ENCODE data around the gene TRIML1.

The TRIML1 gene

DNA sequence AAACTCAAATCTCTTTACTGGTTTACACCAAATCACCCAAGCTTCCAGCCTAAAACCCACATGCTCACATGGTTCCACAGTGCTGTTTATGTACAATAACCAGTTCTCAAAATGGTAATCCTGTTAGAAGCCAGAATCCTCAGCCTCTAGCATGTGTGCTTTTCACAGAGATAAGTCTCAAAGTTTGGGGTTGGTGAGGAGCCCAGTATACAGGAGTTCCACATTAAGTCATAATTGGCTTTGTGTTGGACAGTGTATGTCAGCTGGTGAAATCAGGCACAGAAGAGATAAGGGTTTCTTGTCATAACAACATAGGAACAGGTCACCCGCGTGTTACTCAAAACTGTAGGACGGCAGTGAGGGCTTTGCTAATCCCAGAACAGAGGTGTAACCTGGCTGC, at the start of gene TRIML1:
TRIML1 (plus strand) TSS at position 301 of the 400 bp plus-strand sequence. CDS start 118 bp downstream, outside the sequence.
- Histone ChIP-seq H3K36me3 (no peaks in the 10 kb centered on the region), H3K4me3 (ENCODE audit: low read depth, low read length) (no peak within 1 kb of the TSS), H3K9me3 (ENCODE audit: severe bottlenecking) (no peaks in the 10 kb centered on the region), H3K27ac (no peak within 1 kb of the TSS), H3K27me3 (ENCODE audit: insufficient read depth, low read depth, severe bottlenecking) (peaks cover 91% of the 10 kb centered on the region)
- DNase-seq, result no peak
- TF ChIP-seq, protein P1, sequence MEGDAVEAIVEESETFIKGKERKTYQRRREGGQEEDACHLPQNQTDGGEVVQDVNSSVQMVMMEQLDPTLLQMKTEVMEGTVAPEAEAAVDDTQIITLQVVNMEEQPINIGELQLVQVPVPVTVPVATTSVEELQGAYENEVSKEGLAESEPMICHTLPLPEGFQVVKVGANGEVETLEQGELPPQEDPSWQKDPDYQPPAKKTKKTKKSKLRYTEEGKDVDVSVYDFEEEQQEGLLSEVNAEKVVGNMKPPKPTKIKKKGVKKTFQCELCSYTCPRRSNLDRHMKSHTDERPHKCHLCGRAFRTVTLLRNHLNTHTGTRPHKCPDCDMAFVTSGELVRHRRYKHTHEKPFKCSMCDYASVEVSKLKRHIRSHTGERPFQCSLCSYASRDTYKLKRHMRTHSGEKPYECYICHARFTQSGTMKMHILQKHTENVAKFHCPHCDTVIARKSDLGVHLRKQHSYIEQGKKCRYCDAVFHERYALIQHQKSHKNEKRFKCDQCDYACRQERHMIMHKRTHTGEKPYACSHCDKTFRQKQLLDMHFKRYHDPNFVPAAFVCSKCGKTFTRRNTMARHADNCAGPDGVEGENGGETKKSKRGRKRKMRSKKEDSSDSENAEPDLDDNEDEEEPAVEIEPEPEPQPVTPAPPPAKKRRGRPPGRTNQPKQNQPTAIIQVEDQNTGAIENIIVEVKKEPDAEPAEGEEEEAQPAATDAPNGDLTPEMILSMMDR (IDR thresholded peaks at IDR 0.05; ENCODE audit: low read depth, low read length), result no peak

DNA sequence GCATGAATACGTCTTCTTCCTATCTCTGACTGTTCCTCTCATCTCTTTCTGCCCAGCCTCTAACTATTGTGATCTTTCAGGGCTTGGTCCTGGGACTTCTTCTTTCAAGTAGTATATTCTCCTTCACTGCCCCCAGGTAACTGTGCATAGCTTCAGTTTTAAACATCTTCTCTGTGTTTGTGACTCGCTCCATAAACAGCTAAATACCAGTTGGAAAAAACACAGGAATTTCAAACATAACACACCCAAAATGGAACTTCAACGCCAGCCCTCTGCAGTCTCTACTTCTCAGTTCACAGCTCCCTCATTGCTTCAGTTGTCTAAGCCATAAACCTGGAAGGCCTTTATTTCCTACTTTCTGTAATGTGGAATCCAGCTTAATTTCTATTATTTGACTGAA, 46.4 kb upstream of the TRIML1 start:
- Histone ChIP-seq H3K36me3 (no peaks in the 10 kb centered on the region), H3K27me3 (ENCODE audit: insufficient read depth, low read depth, severe bottlenecking) (peaks cover 94% of the 10 kb centered on the region), H3K9me3 (ENCODE audit: severe bottlenecking) (peaks cover 3% of the 10 kb centered on the region), H3K4me3 (ENCODE audit: low read depth, low read length) (no peak overlapping the region), H3K27ac (no peak overlapping the region)
- TF ChIP-seq, protein P1 (IDR thresholded peaks at IDR 0.05; ENCODE audit: low read depth, low read length), result no peak
- DNase-seq, result no peak

GRCh38 chr4:188106454-188106853, 32.8 kb upstream of the TRIML1 start:
- peaks cover 8% of the 10 kb centered on the region for H3K9me3 ChIP-seq (ENCODE audit: severe bottlenecking)
- no peak overlapping the region for H3K4me3 ChIP-seq (ENCODE audit: low read depth, low read length)
- no peaks in the 10 kb centered on the region for H3K36me3 ChIP-seq
- peaks cover 90% of the 10 kb centered on the region for H3K27me3 ChIP-seq (ENCODE audit: insufficient read depth, low read depth, severe bottlenecking)
- DNase-seq, result no peak
- TF ChIP-seq, protein P1 (IDR thresholded peaks at IDR 0.05; ENCODE audit: low read depth, low read length), result no peak
- H3K27ac ChIP-seq, result no peak overlapping the region

GRCh38 chr4:188107931-188108843, 31.1 kb upstream of the TRIML1 start:
- Histone ChIP-seq H3K27ac (no peak overlapping the region), H3K9me3 (ENCODE audit: severe bottlenecking) (peaks cover 6% of the 10 kb centered on the region), H3K27me3 (ENCODE audit: insufficient read depth, low read depth, severe bottlenecking) (peaks cover 95% of the 10 kb centered on the region), H3K36me3 (no peaks in the 10 kb centered on the region), H3K4me3 (ENCODE audit: low read depth, low read length) (no peak overlapping the region)
- DNase-seq, result no peak
- TF ChIP-seq, protein P1 (IDR thresholded peaks at IDR 0.05; ENCODE audit: low read depth, low read length), result no peak

- Histone ChIP-seq H3K4me3 (ENCODE audit: low read depth, low read length) (no peak within 1 kb of the TSS), H3K27me3 (ENCODE audit: insufficient read depth, low read depth, severe bottlenecking) (peaks cover 95% of the 10 kb centered on the region), H3K27ac (no peak within 1 kb of the TSS), H3K9me3 (ENCODE audit: severe bottlenecking) (peaks cover 6% of the 10 kb centered on the region), H3K36me3 (no peaks in the 10 kb centered on the region)
- DNase-seq, result no peak
- TF ChIP-seq, protein P1 (IDR thresholded peaks at IDR 0.05; ENCODE audit: low read depth, low read length), result no peak
Measured at GRCh38 chr4:188109157-188109755, 30.0 kb upstream of the TRIML1 start, which contains the start of gene TRIML2. TRIML2 (minus strand) TSS chr4:188109603; CDS start chr4:188105368, 4,235 bp downstream.
